ENCODE data around the gene PAEP.

- TF ChIP-seq POLR2A (IDR thresholded peaks at IDR 0.05) = no peak
- TF ChIP-seq CTCF (IDR thresholded peaks at IDR 0.05) = no peak
These were observed 38.6 kb upstream of the PAEP start for GRCh38 chr9:135522931-135523330.

Measured in uterus (tissue), 2 donors.